ENCODE measurements around the gene DYNC1I1. TPM values are rescaled to one million over a fixed set of nuclear protein-coding genes. Genes with fewer than 3 reads are reported as not detected.

The DYNC1I1 gene
- total RNA-seq, 4 donors from 2014 or later, result 1.9 to 6.7 (median 5.8) TPM

DNA sequence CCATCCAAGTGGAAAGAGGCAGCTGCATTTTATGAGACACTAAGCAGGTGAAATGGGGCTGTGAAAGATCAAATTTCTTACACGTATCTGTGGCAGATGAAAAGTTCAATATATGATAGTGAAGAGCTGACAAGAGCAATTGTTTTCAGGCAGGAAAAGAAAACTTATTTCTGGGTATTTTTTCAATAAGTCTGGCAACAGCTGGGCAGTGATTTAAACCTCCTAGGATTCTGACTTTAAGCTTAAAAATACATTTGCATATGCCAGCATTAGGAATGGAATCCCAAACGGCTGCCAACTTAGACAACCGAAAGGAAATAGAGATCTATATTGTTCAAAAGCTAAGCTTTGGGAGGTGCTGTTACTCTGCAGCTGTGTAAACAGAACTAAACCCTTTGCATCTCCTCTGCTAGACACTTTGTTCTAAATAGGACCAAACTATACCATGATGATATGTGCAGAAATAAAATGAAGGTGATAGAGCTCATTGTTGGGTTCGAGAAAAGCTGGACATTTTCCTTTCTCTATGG, 26.1 kb downstream of the DYNC1I1 start:
- no peak overlapping the region for H3K4me3 ChIP-seq
- 28% methylated on average over 4 of the region's 4 CpGs for WGBS
- no peak overlapping the region for H3K27ac ChIP-seq
- H3K9me3 ChIP-seq, result no peaks in the 10 kb centered on the region
- no peaks in the 10 kb centered on the region for H3K36me3 ChIP-seq
- no peaks in the 10 kb centered on the region for H3K27me3 ChIP-seq
- no peaks in the 10 kb centered on the region for H3K4me1 ChIP-seq
- TF ChIP-seq EP300 (IDR thresholded peaks at IDR 0.05) (no peak), POLR2AphosphoS5 (IDR thresholded peaks at IDR 0.05) (no peak), POLR2A (IDR thresholded peaks at IDR 0.05) (no peak)
- TF ChIP-seq, protein P1, sequence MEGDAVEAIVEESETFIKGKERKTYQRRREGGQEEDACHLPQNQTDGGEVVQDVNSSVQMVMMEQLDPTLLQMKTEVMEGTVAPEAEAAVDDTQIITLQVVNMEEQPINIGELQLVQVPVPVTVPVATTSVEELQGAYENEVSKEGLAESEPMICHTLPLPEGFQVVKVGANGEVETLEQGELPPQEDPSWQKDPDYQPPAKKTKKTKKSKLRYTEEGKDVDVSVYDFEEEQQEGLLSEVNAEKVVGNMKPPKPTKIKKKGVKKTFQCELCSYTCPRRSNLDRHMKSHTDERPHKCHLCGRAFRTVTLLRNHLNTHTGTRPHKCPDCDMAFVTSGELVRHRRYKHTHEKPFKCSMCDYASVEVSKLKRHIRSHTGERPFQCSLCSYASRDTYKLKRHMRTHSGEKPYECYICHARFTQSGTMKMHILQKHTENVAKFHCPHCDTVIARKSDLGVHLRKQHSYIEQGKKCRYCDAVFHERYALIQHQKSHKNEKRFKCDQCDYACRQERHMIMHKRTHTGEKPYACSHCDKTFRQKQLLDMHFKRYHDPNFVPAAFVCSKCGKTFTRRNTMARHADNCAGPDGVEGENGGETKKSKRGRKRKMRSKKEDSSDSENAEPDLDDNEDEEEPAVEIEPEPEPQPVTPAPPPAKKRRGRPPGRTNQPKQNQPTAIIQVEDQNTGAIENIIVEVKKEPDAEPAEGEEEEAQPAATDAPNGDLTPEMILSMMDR (IDR thresholded peaks at IDR 0.05), result no peak
- DNase-seq (ENCODE audit: low spot score in 2 of 2), result no peak

DNA sequence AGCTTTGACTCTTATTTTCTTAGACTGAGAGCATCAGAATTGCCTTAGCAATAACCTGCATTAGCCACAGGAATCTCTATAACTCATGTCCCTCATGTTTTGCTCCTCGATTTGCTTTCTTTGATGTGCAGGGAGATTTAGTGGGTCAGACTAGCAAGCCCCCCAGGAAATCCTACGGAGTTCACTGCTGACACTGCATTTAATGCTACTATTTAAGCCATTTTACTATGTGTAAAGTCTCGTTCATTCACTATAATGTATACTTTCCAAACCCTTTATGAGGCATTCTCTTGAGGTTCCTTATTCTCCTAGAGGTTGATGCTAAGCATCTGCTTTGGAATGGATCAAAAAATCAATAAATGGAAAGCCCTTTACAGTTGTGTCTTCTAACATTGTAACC, 28.4 kb downstream of the DYNC1I1 start:
- no peaks in the 10 kb centered on the region for H3K36me3 ChIP-seq
- no peaks in the 10 kb centered on the region for H3K27me3 ChIP-seq
- H3K4me1 ChIP-seq, result no peaks in the 10 kb centered on the region
- no peaks in the 10 kb centered on the region for H3K9me3 ChIP-seq
- H3K4me3 ChIP-seq, result no peak overlapping the region
- no peak for DNase-seq (ENCODE audit: low spot score in 2 of 2)
- TF ChIP-seq, protein P1 (IDR thresholded peaks at IDR 0.05), result no peak
- no peak for TF ChIP-seq POLR2AphosphoS5 (IDR thresholded peaks at IDR 0.05)
- TF ChIP-seq POLR2A (IDR thresholded peaks at IDR 0.05), result no peak
- no peak for TF ChIP-seq EP300 (IDR thresholded peaks at IDR 0.05)
- no peak overlapping the region for H3K27ac ChIP-seq
- 59% methylated on average over 3 of the region's 3 CpGs for WGBS

DNA sequence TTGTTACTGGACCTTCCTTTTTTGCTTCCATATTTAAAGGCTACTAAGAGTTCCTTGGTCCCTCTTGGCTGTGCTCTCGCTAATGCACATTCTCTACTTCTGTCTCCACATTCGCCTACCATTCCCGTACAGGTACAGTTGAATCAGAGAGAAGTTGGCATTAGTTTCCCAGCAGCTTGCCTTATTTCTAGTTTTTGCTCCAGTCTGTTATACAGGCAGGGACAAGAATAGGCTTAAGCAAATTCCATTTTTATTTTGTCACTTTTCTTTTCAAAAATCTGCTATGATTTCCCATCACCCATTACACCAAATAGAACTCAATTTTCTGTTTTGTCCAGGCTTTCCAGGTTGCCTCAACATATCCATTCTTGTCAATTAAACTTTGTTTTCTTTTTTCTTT, 29.9 kb downstream of the DYNC1I1 start:
- no peaks in the 10 kb centered on the region for H3K27me3 ChIP-seq
- no peak overlapping the region for H3K4me3 ChIP-seq
- no peaks in the 10 kb centered on the region for H3K9me3 ChIP-seq
- 93% methylated on average over 3 of the region's 3 CpGs for WGBS
- H3K36me3 ChIP-seq, result no peaks in the 10 kb centered on the region
- no peaks in the 10 kb centered on the region for H3K4me1 ChIP-seq
- DNase-seq (ENCODE audit: low spot score in 2 of 2), result no peak
- TF ChIP-seq, protein P1 (IDR thresholded peaks at IDR 0.05), result no peak
- TF ChIP-seq POLR2A (IDR thresholded peaks at IDR 0.05) (no peak), POLR2AphosphoS5 (IDR thresholded peaks at IDR 0.05) (no peak), EP300 (IDR thresholded peaks at IDR 0.05) (no peak)
- H3K27ac ChIP-seq, result no peak overlapping the region

DNA sequence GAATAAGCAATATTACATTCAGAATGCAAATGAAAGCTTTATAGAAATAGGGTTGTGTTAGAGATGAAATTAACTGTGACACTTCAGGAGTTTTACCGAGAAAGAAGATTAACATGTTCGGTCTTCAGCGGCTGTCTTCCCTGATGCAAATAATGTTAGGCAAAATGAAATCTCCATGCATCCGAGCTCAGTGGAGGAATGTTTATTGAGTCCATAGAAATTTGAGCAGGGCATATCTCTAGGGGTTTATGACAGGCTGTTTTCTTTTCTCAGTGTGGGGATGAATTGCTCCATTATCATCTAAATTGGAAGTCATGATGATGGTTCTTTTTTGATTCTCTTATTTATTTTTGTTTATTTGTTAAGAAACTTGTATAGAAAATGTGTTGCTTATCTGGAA, 31.7 kb downstream of the DYNC1I1 start:
- H3K36me3 ChIP-seq, result no peaks in the 10 kb centered on the region
- H3K9me3 ChIP-seq, result no peaks in the 10 kb centered on the region
- no peak for DNase-seq (ENCODE audit: low spot score in 2 of 2)
- no peaks in the 10 kb centered on the region for H3K27me3 ChIP-seq
- H3K27ac ChIP-seq, result no peak overlapping the region
- WGBS, result 76% methylated on average over 4 of the region's 4 CpGs
- TF ChIP-seq POLR2A (IDR thresholded peaks at IDR 0.05), result no peak
- TF ChIP-seq, protein P1 (IDR thresholded peaks at IDR 0.05), result no peak
- TF ChIP-seq EP300 (IDR thresholded peaks at IDR 0.05), result no peak
- TF ChIP-seq POLR2AphosphoS5 (IDR thresholded peaks at IDR 0.05), result no peak
- no peaks in the 10 kb centered on the region for H3K4me1 ChIP-seq
- no peak overlapping the region for H3K4me3 ChIP-seq

DNA sequence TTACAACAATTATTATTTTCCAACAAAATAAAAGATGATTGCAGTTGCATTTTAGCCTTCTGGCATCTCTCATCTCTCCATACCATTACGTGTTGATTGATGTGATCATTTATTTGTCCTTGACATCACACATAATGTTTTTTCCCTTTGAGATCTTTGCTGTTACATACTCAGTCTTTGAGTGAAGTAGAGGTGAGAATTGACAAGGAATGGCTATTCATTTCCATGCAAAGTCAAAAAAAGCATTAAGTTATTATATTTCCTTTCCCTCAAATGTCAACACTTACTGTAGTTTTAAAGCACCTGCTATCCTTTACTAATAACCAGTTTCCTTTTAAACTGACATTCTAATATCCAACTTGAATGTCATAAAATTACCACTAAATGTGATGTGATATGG, 33.6 kb downstream of the DYNC1I1 start:
- no peaks in the 10 kb centered on the region for H3K4me1 ChIP-seq
- TF ChIP-seq POLR2AphosphoS5 (IDR thresholded peaks at IDR 0.05), result no peak
- no peak for TF ChIP-seq POLR2A (IDR thresholded peaks at IDR 0.05)
- TF ChIP-seq EP300 (IDR thresholded peaks at IDR 0.05), result no peak
- TF ChIP-seq, protein P1 (IDR thresholded peaks at IDR 0.05), result no peak
- no peaks in the 10 kb centered on the region for H3K36me3 ChIP-seq
- no peak for DNase-seq (ENCODE audit: low spot score in 2 of 2)
- 76% methylated on average over 1 of the region's 1 CpG for WGBS
- no peak overlapping the region for H3K27ac ChIP-seq
- H3K27me3 ChIP-seq, result no peaks in the 10 kb centered on the region
- no peak overlapping the region for H3K4me3 ChIP-seq
- no peaks in the 10 kb centered on the region for H3K9me3 ChIP-seq

Measured in suprapubic skin (tissue), 4 donors.